Spinal cord (tissue), 10 donors: ENCODE data around the gene ZNF697. TPM values are rescaled to one million over a fixed set of nuclear protein-coding genes. Genes with fewer than 3 reads are reported as not detected.

Experiments used
- DNase-seq, 6 donors: peaks; one replicate each; pipeline versions ENCODE4 v3.0.0 to v3.0.0-alpha.2; 2013 to 2015; ENCODE audit warnings: low spot score in 6 of 6, low read depth in 4 of 6
- H3K27ac ChIP-seq: one replicate; pipeline ENCODE4 v1.5.1; 2013; ENCODE audit warnings: low read depth, low read length, control low read depth
- H3K27me3 ChIP-seq: one replicate; pipeline ENCODE4 v1.6.1; 2013; ENCODE audit warnings: low read length; ENCODE audit not compliant: control insufficient read depth, insufficient read depth
- H3K36me3 ChIP-seq: one replicate; pipeline ENCODE4 v1.6.1; 2013; ENCODE audit warnings: low read length; ENCODE audit not compliant: control insufficient read depth, insufficient read depth
- H3K4me1 ChIP-seq: one replicate; pipeline ENCODE4 v1.6.1; 2013; ENCODE audit warnings: low read length; ENCODE audit not compliant: control insufficient read depth, insufficient read depth
- H3K4me3 ChIP-seq: one replicate; pipeline ENCODE4 v1.5.1; 2013; ENCODE audit warnings: low read depth, low read length, control low read depth
- H3K9me3 ChIP-seq: one replicate; pipeline ENCODE4 v1.6.1; 2013; ENCODE audit warnings: low read length; ENCODE audit not compliant: control insufficient read depth, insufficient read depth
- WGBS: methylation state at CpG from one replicate; pipeline ENCODE4 v1.1.5; 2013; ENCODE audit warnings: missing lambda C conversion rate; ENCODE audit not compliant: insufficient coverage; 5-methylcytosine and 5-hydroxymethylcytosine counted together
- polyA plus RNA-seq, 2 donors: library from polyadenylated mRNA; unstranded; fragments of 120-200 nt; gene quantifications; one replicate each; pipeline ENCODE4 v1.2.1, GENCODE V29; 2013; ENCODE audit not compliant: insufficient read length in 2 of 2
- total RNA-seq, 2 donors: library from RNA; depleted of rRNA in 1 of 2; stranded (reverse); fragments of 120-200 nt in 1 of 2; fragments of >200 nt in 1 of 2; gene quantifications; one replicate each; pipeline versions ENCODE4 v1.2.3 to v1.2.4, GENCODE V29; 2013 to 2014
- donor health status: healthy.

Gene ZNF697
- total and polyA plus RNA-seq, 4 donors = 11.3 to 15.5 (median 12.7) TPM

GRCh38 chr1:119635811-119636390 lies 12.2 kb downstream of the ZNF697 start:
- no peak overlapping the region for H3K27ac ChIP-seq
- no peak overlapping the region for H3K4me3 ChIP-seq
- WGBS = 93% methylated on average over 4 of the region's 7 CpGs
- H3K36me3 ChIP-seq = peaks cover 2% of the 10 kb centered on the region
- peaks cover 17% of the 10 kb centered on the region for H3K4me1 ChIP-seq
- H3K27me3 ChIP-seq = no peaks in the 10 kb centered on the region
- no peak for DNase-seq
- no peaks in the 10 kb centered on the region for H3K9me3 ChIP-seq

DNA sequence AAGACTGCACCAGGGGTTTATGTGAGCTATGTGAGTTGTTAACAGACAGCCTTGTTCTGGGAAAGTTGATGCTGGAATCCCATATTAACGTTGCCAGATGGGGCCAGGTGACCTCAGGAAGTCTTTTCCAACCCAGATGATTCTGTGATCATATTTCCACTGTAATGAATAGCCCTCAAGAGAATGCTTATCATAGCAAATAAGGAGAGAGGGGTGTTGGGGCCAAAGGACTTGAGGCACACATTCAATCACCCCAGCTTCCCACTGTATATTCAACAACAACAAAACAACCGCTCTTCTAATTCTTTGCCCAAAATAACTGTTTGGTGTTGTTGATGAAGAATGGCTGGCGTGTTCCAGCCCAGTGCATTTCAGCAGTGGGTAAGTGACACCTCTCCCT lies 14.1 kb downstream of the ZNF697 start:
- Histone ChIP-seq H3K9me3 (no peaks in the 10 kb centered on the region), H3K4me3 (no peak overlapping the region), H3K4me1 (peaks cover 14% of the 10 kb centered on the region), H3K36me3 (peaks cover 2% of the 10 kb centered on the region), H3K27ac (no peak overlapping the region), H3K27me3 (no peaks in the 10 kb centered on the region)
- DNase-seq = no peak
- no CpG with 5 or more reads among the region's 3 CpGs for WGBS

DNA sequence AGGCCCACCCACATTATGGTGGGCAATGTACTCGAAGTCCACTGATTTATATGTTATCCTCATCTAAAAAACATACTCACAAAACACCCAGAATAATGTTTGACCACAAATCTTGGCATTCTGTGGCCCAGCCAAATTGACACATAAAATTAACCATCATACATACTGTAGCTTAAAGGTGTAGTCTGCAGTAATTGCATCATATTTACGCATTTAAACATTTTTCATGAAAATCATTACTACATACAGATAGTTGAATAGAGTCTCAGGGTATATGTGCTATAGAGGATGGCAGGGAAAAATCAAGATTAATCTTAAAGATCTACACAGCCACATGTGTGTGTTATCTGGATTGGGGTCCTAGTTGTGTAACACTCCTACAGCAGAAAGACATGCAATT lies 14.5 kb downstream of the ZNF697 start:
- Histone ChIP-seq H3K4me1 (peaks cover 14% of the 10 kb centered on the region), H3K36me3 (peaks cover 2% of the 10 kb centered on the region), H3K27ac (no peak overlapping the region), H3K4me3 (no peak overlapping the region), H3K27me3 (no peaks in the 10 kb centered on the region), H3K9me3 (no peaks in the 10 kb centered on the region)
- no peak for DNase-seq
- 83% methylated on average over 1 of the region's 2 CpGs for WGBS

- Histone ChIP-seq H3K36me3 (peaks cover 2% of the 10 kb centered on the region), H3K9me3 (no peaks in the 10 kb centered on the region), H3K4me1 (peaks cover 14% of the 10 kb centered on the region), H3K27me3 (no peaks in the 10 kb centered on the region), H3K27ac (no peak overlapping the region), H3K4me3 (no peak overlapping the region)
- WGBS = no CpG with 5 or more reads among the region's 4 CpGs
- DNase-seq = no peak
Observed at GRCh38 chr1:119632841-119633240, 15.2 kb downstream of the ZNF697 start.

DNA sequence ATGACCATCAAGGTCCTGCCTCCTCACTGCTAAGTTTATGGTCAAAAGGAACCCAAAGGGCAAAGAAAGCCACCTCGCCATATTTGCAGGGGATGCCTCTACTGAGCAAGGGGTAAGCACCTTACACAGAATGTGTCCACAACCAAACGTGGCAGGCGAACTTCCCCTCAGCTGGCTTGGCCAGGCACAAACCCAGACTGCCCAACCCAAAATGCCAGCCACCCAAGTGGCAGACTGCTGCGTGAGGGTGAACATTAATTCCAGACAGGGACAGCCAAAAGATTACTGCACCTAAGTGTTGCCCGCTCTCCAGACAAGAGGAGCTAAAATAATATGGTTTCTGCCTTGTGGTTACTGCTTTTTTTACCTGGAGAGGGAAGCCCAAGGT lies 16.0 kb downstream of the ZNF697 start:
- Histone ChIP-seq H3K9me3 (no peaks in the 10 kb centered on the region), H3K4me3 (no peak overlapping the region), H3K36me3 (peaks cover 2% of the 10 kb centered on the region), H3K27ac (no peak overlapping the region), H3K27me3 (no peaks in the 10 kb centered on the region), H3K4me1 (peaks cover 14% of the 10 kb centered on the region)
- no peak for DNase-seq
- WGBS = 80% methylated on average over 2 of the region's 5 CpGs

- 12% methylated on average over 35 of the region's 37 CpGs for WGBS
- no peak overlapping the region for H3K4me3 ChIP-seq
- DNase-seq = peak in 3 of 6 donors; percentile 46 to 88 (median 74)
- H3K4me1 ChIP-seq = peaks cover 14% of the 10 kb centered on the region
- no peaks in the 10 kb centered on the region for H3K9me3 ChIP-seq
- no peaks in the 10 kb centered on the region for H3K27me3 ChIP-seq
- H3K36me3 ChIP-seq = peaks cover 2% of the 10 kb centered on the region
- no peak overlapping the region for H3K27ac ChIP-seq
Observed at GRCh38 chr1:119631433-119632102, 16.5 kb downstream of the ZNF697 start.

- 58% methylated on average over 17 of the region's 17 CpGs for WGBS
- Histone ChIP-seq H3K27me3 (no peaks in the 10 kb centered on the region), H3K9me3 (no peaks in the 10 kb centered on the region), H3K36me3 (peaks cover 2% of the 10 kb centered on the region), H3K4me1 (peaks cover 14% of the 10 kb centered on the region), H3K4me3 (no peak overlapping the region), H3K27ac (no peak overlapping the region)
- DNase-seq = no peak
Observed at GRCh38 chr1:119631086-119631432, 17.0 kb downstream of the ZNF697 start.

DNA sequence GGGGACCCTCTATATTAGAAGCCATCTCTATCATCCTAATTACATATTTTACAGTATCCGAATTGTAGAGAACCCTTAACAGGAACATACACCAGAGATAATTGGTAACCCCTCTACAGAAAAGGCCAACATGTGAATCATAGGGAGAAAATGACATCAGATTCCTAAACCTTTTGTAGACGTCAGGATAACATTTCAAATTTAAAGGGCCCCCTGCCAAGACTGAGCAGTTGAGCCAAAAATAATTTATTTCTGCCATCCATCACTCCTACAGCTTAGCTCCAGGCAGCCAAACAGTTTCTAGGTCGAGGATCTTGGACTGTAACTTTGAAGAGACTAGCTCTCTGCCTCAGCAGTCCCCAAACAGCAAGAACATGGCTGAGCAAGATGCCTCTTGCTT lies 21.2 kb downstream of the ZNF697 start:
- Histone ChIP-seq H3K9me3 (no peaks in the 10 kb centered on the region), H3K36me3 (peaks cover 37% of the 10 kb centered on the region), H3K27ac (no peak overlapping the region), H3K27me3 (no peaks in the 10 kb centered on the region), H3K4me1 (peaks cover 10% of the 10 kb centered on the region), H3K4me3 (no peak overlapping the region)
- WGBS = 63% methylated on average over 2 of the region's 3 CpGs
- DNase-seq = peak in 2 of 6 donors; percentile 8 to 37

GRCh38 chr1:119626011-119626545 lies 22.0 kb downstream of the ZNF697 start:
- no peak for DNase-seq
- no CpG with 5 or more reads among the region's 3 CpGs for WGBS
- Histone ChIP-seq H3K27me3 (no peaks in the 10 kb centered on the region), H3K4me3 (no peak overlapping the region), H3K4me1 (peaks cover 2% of the 10 kb centered on the region), H3K9me3 (no peaks in the 10 kb centered on the region), H3K36me3 (peaks cover 38% of the 10 kb centered on the region), H3K27ac (no peak overlapping the region)

DNA sequence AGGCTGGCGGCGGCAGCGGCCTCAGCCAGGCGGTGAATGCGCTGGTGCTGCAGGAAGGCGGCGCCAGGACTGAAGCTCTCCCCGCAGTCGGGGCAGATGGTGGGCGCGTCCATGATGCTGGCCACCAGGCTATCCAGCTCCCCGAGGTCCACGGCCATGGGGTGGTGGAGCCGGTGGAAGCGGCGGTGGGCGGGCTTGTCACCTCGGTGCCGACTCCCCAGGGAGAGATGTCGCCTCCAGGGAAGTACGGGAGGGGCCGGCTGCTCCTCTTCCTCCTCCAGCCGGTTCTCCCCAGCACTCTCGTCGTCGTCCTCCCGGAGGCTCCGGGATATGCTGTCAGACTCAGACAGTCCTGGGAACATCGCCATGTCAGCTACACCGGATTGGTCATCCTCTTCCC lies 24.4 kb downstream of the ZNF697 start:
- H3K9me3 ChIP-seq = no peaks in the 10 kb centered on the region
- no peak overlapping the region for H3K27ac ChIP-seq
- H3K36me3 ChIP-seq = peaks cover 37% of the 10 kb centered on the region
- H3K27me3 ChIP-seq = no peaks in the 10 kb centered on the region
- H3K4me3 ChIP-seq = no peak overlapping the region
- WGBS = 94% methylated on average over 28 of the region's 30 CpGs
- DNase-seq = no peak
- H3K4me1 ChIP-seq = no peaks in the 10 kb centered on the region
